ENCODE data around the gene SERINC3. TPM values are rescaled to one million over a fixed set of nuclear protein-coding genes. Genes with fewer than 3 reads are reported as not detected.
"Not testable (repeated sequence)": the region's sequence is repeated elsewhere in the genome, so short reads cannot be mapped to it uniquely, and the experiment has no call there.

The SERINC3 gene
- 50.4 TPM for total RNA-seq

- DNase-seq (ENCODE audit: low spot score), result peak; percentile 97
- peak; percentile 98 for ATAC-seq
Measured at GRCh38 chr20:44521484-44522481, at the start of gene SERINC3. SERINC3 (minus strand) TSS chr20:44522070; CDS start chr20:44521951, 119 bp downstream.

- ATAC-seq, result no peak
- DNase-seq (ENCODE audit: low spot score), result no peak
Measured at GRCh38 chr20:44571362-44571988, 49.6 kb upstream of the SERINC3 start.

- DNase-seq (ENCODE audit: low spot score) (no peak), ATAC-seq (no peak)
Measured at GRCh38 chr20:44570367-44570766, 48.5 kb upstream of the SERINC3 start.

- ATAC-seq, result no peak
- no peak for DNase-seq (ENCODE audit: low spot score)
Measured at GRCh38 chr20:44566811-44567210, 44.9 kb upstream of the SERINC3 start.

- no peak for DNase-seq (ENCODE audit: low spot score)
- no peak for ATAC-seq
Measured at GRCh38 chr20:44566018-44566417, 44.1 kb upstream of the SERINC3 start.

GRCh38 chr20:44561876-44562275 lies 40.0 kb upstream of the SERINC3 start:
- DNase-seq (ENCODE audit: low spot score), result no peak
- no peak for ATAC-seq

- DNase-seq (ENCODE audit: low spot score); ATAC-seq: not testable (repeated sequence)
Measured at GRCh38 chr20:44560818-44561217, 38.9 kb upstream of the SERINC3 start.

GRCh38 chr20:44560229-44560628 lies 38.4 kb upstream of the SERINC3 start:
- ATAC-seq (no peak), DNase-seq (ENCODE audit: low spot score) (no peak)

- ATAC-seq (no peak), DNase-seq (ENCODE audit: low spot score) (no peak)
Measured at GRCh38 chr20:44559302-44559701, 37.4 kb upstream of the SERINC3 start.

GRCh38 chr20:44552950-44553908 lies 31.4 kb upstream of the SERINC3 start:
- no peak for ATAC-seq
- no peak for DNase-seq (ENCODE audit: low spot score)

GRCh38 chr20:44552568-44552949 lies 30.7 kb upstream of the SERINC3 start:
- no peak for DNase-seq (ENCODE audit: low spot score)
- ATAC-seq, result no peak

- DNase-seq (ENCODE audit: low spot score) (no peak), ATAC-seq (no peak)
Measured at GRCh38 chr20:44552050-44552449, 30.2 kb upstream of the SERINC3 start.

GRCh38 chr20:44549123-44549522 lies 27.3 kb upstream of the SERINC3 start:
- no peak for DNase-seq (ENCODE audit: low spot score)
- ATAC-seq, result no peak

- ATAC-seq (no peak), DNase-seq (ENCODE audit: low spot score) (no peak)
Measured at GRCh38 chr20:44547419-44547818, 25.5 kb upstream of the SERINC3 start.

GRCh38 chr20:44544263-44544662 lies 22.4 kb upstream of the SERINC3 start:
- ATAC-seq (peak; percentile 37), DNase-seq (ENCODE audit: low spot score) (no peak)

- peak; percentile 69 for ATAC-seq
- no peak for DNase-seq (ENCODE audit: low spot score)
Measured at GRCh38 chr20:44543358-44543757, 21.5 kb upstream of the SERINC3 start.

GRCh38 chr20:44542890-44543289 lies 21.0 kb upstream of the SERINC3 start:
- DNase-seq (ENCODE audit: low spot score) (no peak), ATAC-seq (no peak)

- DNase-seq (ENCODE audit: low spot score), result no peak
- ATAC-seq, result peak; percentile 57
Measured at GRCh38 chr20:44541992-44542391, 20.1 kb upstream of the SERINC3 start.

GRCh38 chr20:44540834-44541233 lies 19.0 kb upstream of the SERINC3 start:
- DNase-seq (ENCODE audit: low spot score) (no peak), ATAC-seq (no peak)

GRCh38 chr20:44537993-44538392 lies 16.1 kb upstream of the SERINC3 start:
- DNase-seq (ENCODE audit: low spot score) (no peak), ATAC-seq (no peak)

GRCh38 chr20:44536175-44536574 lies 14.3 kb upstream of the SERINC3 start:
- ATAC-seq (no peak), DNase-seq (ENCODE audit: low spot score) (no peak)
